NCI-H2107 treated with DMSO at 0.1 percent for 48 hours (cell line): ENCODE measurements around the gene PPIF.

ENCODE experiments used
- DNase-seq: peaks from one replicate; lab custom pipeline; 2025; ENCODE audit not compliant: unreplicated experiment; lab: John Stamatoyannopoulos, UW

PPIF gene

GRCh38 chr10:79399223-79399831, 52.1 kb downstream of the PPIF start:
- no peak for DNase-seq

DNA sequence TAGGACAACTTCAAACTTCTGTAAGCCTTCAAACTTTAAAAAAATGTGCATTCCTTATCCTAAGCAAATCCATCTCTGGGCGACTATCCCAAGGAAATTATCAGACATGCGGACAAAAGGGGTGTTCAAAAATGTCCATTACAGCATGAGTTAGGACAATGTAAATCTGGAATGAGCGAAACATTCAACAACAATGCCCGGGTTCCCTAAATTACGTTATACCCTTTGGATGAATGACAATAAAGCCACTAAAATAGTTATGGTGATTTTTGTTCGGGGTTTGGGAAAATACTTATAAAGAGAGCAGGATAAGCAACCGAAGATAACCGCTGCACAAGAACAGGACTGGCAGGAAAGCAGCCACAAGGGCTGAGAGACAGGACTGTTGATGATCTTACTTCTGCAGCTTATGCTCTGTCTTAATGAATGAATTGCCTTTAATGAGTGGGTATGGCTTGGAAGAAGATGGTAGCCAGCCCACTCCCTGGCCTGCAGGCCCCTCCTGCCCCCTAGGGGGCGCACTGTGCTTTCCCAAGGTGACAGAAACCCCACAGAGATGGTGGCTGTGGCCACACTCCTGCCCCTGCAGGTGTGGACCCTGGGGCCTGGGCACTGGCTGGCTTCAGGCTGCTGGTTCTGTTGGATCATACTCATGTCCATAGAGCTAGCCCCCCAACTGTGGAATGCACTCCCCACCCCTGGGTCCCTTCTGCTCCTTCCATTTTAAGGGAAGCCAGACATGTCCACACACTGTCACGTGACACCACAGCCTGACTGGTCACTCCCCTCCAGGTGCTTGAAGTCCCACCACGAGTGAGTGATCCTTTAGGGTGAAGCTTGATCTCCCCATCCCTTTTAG, 53.1 kb downstream of the PPIF start:
- no peak for DNase-seq

DNA sequence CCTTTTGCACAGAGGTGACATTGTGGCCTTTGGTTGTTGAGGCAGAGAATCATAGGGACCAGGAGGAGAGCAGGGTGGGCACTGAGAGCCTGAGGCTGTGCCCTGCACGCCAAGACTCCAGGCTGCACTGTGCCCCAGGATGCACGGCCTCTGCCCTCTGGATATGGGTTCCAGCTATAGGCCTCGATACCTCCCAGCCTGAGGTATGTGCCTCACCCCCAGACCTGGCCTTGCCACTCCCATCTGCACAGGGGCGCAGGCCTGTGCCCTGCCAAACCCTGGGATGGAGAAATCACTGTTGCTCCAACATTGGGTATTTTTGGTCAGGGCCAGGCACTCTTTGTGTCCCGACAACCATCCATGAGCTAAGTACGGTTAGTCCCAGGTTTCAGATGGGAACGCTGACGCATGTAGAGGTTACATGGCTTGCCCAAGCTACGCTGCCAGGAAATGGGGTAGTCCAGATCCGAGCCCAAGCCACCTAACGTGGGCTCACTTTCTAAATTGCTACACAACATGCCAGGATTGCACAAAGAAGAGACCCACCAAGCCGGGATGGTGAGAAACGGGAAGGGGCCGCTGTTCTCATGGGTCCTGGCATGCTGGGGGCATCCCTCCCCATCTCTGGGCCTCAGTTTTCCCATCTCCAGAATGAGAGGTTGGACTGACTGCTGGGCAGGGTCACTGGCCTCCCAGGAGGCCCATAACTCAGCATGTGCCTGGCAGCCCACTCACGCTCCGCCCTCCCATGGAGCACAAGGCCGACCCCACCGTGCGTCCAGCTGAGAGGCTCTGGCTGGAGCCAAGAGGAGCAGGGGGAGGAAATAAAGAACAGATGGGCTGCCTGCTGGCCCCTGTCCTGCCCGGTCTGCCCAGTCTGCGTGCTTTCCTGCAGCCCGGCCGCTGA, 54.0 kb downstream of the PPIF start:
- no peak for DNase-seq

DNA sequence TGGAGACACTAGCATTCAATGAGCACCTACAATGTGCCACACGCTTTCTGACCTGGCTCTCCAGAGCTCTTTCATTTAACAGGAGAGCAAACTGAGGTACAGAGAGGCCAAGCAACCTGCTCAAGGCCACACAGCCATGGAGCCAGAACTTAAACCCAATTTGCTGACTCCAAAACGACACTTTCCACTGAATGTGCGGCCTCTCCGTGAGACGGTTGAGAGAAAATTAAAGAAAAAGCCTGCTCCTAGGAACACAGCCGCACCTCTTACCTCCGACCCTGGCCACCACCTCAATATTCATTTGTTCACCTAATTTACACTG, 55.3 kb downstream of the PPIF start:
- DNase-seq = no peak

DNA sequence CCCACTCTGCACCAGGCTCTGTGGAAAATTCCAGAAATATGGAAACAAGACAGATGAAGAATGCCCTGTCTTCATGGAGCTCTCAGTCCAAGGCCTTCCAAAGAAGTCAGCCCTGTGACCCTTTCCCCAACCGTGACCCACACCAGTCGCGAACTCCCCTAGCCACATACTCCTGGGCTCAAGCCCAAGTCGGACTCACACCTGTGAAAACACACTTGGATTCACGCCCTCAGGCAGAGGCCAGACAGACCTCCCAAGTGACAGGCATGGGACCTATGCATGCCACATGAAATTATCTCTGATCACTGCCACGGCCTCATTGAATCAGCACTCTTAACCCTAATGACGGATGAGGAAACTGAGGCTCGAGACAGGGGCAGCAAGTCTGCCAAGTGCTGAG, 55.7 kb downstream of the PPIF start:
- no peak for DNase-seq

DNA sequence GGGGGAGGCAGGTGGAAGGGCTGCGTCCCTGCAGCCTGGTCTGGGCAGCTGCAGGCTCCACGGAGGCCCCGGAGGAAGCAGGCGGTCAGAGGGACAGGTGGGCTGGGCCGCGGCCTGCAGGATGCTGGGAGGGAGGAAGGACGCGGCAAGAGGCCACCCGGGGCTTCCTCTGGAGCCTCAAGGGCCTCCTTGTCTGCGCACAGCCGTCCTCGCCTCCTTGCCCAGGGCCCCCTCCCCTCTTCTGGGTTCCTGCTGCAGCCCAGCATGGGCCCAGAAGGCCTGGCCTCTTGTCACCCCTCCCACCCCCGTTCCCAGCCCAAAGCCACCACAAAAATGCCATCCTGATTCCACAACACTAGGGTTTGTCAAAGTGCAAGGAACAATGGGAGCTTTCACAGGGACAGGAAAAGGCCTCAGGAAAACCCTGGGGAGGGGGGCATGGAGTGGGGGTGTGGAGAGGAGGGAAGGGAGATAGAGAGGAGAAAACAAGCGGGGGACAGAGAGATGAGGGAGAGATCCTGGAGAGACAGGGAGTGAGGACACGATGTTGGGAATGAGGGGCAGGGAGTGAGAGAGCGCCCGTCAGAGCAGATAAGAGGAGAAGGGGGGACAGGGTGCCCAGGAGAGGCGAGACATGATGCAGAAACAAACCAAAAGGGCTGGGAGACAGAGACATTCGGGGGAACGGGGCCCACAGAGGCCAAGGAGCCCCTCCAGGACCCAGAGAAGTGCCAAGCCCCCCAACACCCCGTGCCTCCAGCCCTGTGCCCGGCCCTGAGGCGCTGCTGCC, 56.4 kb downstream of the PPIF start:
- no peak for DNase-seq

GRCh38 chr10:79404231-79404609, 57.0 kb downstream of the PPIF start:
- no peak for DNase-seq

DNA sequence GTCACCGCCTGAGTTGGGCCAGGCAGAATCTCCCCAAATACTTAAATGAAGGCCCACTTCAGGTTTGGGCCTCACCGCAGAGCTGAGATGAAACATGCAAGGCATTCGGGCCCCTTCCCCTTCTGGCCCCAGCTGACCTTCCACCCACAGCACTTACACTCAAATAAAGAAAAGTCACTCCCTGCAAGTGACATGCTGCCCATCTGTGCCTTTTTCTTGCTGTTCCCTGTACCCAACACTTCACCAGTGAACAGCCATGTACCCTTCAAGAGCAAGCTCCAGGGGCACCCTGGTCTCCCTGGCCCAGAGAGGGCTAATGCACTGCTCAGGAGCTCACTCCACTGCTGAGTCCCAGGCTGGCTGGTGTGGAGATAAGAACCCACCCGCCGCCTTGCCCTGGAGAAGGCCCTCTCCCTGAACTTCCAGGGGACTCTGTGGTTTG, 57.4 kb downstream of the PPIF start:
- DNase-seq = no peak
